ENCODE results near the gene ARHGAP15.

ARHGAP15 gene

DNA sequence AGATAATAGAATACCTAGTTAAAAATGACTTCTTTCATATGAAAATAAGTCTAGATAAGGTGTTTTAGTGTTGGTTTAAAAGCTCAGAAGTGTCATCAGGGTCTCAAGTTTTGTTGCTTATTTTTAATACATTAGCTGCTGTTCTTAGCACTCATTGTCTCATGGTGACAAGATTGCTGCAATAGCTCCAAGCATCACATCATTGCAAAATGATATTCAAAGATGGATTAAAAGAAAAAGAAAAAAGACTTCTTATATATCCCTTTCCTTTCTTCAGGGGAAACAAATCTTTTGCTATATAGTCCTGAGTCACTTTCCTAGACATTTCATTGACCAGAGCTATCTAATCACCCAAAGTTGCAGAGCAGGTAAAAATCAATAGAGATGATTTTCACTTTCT is 386.1 kb downstream of the ARHGAP15 start:
- TF ChIP-seq, protein P1, sequence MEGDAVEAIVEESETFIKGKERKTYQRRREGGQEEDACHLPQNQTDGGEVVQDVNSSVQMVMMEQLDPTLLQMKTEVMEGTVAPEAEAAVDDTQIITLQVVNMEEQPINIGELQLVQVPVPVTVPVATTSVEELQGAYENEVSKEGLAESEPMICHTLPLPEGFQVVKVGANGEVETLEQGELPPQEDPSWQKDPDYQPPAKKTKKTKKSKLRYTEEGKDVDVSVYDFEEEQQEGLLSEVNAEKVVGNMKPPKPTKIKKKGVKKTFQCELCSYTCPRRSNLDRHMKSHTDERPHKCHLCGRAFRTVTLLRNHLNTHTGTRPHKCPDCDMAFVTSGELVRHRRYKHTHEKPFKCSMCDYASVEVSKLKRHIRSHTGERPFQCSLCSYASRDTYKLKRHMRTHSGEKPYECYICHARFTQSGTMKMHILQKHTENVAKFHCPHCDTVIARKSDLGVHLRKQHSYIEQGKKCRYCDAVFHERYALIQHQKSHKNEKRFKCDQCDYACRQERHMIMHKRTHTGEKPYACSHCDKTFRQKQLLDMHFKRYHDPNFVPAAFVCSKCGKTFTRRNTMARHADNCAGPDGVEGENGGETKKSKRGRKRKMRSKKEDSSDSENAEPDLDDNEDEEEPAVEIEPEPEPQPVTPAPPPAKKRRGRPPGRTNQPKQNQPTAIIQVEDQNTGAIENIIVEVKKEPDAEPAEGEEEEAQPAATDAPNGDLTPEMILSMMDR (conservative IDR thresholded peaks at IDR 0.05; ENCODE audit: low read depth, low read length), result no peak
- no peak overlapping the region for H3K4me3 ChIP-seq (IDR thresholded peaks at IDR 0.05; ENCODE audit: insufficient read depth, low read depth, low read length)
- H4K20me1 ChIP-seq (ENCODE audit: insufficient read depth), result no peaks in the 10 kb centered on the region
- H3K4me1 ChIP-seq (ENCODE audit: low read depth, poor library complexity, severe bottlenecking), result no peaks in the 10 kb centered on the region
- H3K27ac ChIP-seq, result no peak overlapping the region
- no peak overlapping the region for H3K9ac ChIP-seq
- no peak overlapping the region for H3K4me2 ChIP-seq
- H3K27me3 ChIP-seq (ENCODE audit: insufficient read depth, low read depth), result no peaks in the 10 kb centered on the region
- H3K79me2 ChIP-seq (ENCODE audit: insufficient read depth, low read depth), result no peaks in the 10 kb centered on the region
- H2AFZ ChIP-seq (ENCODE audit: low read depth), result no peak overlapping the region
- H3K36me3 ChIP-seq (ENCODE audit: insufficient read depth), result no peaks in the 10 kb centered on the region

GRCh38 chr2:143519521-143519920 is 390.3 kb downstream of the ARHGAP15 start:
- Histone ChIP-seq H3K4me3 (IDR thresholded peaks at IDR 0.05; ENCODE audit: insufficient read depth, low read depth, low read length) (no peak overlapping the region), H3K27me3 (ENCODE audit: insufficient read depth, low read depth) (no peaks in the 10 kb centered on the region), H4K20me1 (ENCODE audit: insufficient read depth) (no peaks in the 10 kb centered on the region), H3K27ac (no peak overlapping the region), H3K4me1 (ENCODE audit: low read depth, poor library complexity, severe bottlenecking) (no peaks in the 10 kb centered on the region), H3K36me3 (ENCODE audit: insufficient read depth) (no peaks in the 10 kb centered on the region), H3K79me2 (ENCODE audit: insufficient read depth, low read depth) (no peaks in the 10 kb centered on the region), H2AFZ (ENCODE audit: low read depth) (no peak overlapping the region), H3K9ac (no peak overlapping the region), H3K4me2 (no peak overlapping the region)
- TF ChIP-seq, protein P1 (conservative IDR thresholded peaks at IDR 0.05; ENCODE audit: low read depth, low read length), result no peak

DNA sequence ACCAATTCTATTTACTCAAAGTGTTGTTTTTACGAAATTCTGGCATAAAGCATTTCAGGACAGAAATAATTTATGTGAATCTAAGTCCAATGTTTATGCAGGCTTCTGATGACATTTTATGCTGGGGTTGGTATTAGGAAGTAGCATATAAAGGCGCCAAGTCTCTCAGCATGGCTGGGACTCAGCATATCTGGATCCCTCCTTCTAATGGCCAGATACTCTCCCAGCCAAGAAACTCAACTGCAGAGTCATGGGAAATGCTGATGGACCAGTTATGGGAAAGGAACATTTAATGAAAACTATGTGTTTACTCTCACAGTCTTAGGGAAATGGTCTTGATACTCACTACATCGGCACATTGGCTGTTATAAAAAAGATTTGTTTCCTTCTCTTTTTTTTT is 392.2 kb downstream of the ARHGAP15 start:
- TF ChIP-seq, protein P1 (conservative IDR thresholded peaks at IDR 0.05; ENCODE audit: low read depth, low read length), result no peak
- no peaks in the 10 kb centered on the region for H3K36me3 ChIP-seq (ENCODE audit: insufficient read depth)
- H3K27me3 ChIP-seq (ENCODE audit: insufficient read depth, low read depth), result no peaks in the 10 kb centered on the region
- no peaks in the 10 kb centered on the region for H3K79me2 ChIP-seq (ENCODE audit: insufficient read depth, low read depth)
- H3K4me3 ChIP-seq (IDR thresholded peaks at IDR 0.05; ENCODE audit: insufficient read depth, low read depth, low read length), result no peak overlapping the region
- H3K9ac ChIP-seq, result no peak overlapping the region
- H2AFZ ChIP-seq (ENCODE audit: low read depth), result no peak overlapping the region
- no peaks in the 10 kb centered on the region for H3K4me1 ChIP-seq (ENCODE audit: low read depth, poor library complexity, severe bottlenecking)
- H3K4me2 ChIP-seq, result no peak overlapping the region
- no peak overlapping the region for H3K27ac ChIP-seq
- H4K20me1 ChIP-seq (ENCODE audit: insufficient read depth), result no peaks in the 10 kb centered on the region

DNA sequence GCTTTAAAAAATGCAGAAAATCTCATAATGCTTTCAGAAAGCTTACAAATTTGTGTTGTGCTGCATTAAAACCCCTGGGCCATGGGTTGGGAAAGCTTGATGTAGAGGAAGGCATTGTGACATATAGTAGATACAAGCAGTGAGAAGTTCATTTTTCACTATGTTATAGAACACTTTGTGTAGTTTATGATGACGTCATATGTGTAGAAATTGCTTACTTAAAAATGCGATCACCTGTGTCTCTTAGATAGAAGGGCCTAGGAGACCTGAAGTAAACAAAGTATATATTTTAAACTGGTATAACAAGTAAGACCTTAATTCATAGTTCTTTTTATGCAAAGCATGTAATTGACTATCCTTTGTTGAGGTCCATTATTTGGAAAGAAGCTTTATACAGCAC is 393.5 kb downstream of the ARHGAP15 start:
- H2AFZ ChIP-seq (ENCODE audit: low read depth), result no peak overlapping the region
- TF ChIP-seq, protein P1 (conservative IDR thresholded peaks at IDR 0.05; ENCODE audit: low read depth, low read length), result no peak
- no peak overlapping the region for H3K4me2 ChIP-seq
- no peaks in the 10 kb centered on the region for H3K36me3 ChIP-seq (ENCODE audit: insufficient read depth)
- H3K9ac ChIP-seq, result no peak overlapping the region
- H3K27ac ChIP-seq, result no peak overlapping the region
- no peaks in the 10 kb centered on the region for H4K20me1 ChIP-seq (ENCODE audit: insufficient read depth)
- no peaks in the 10 kb centered on the region for H3K27me3 ChIP-seq (ENCODE audit: insufficient read depth, low read depth)
- H3K4me3 ChIP-seq (IDR thresholded peaks at IDR 0.05; ENCODE audit: insufficient read depth, low read depth, low read length), result no peak overlapping the region
- no peaks in the 10 kb centered on the region for H3K4me1 ChIP-seq (ENCODE audit: low read depth, poor library complexity, severe bottlenecking)
- H3K79me2 ChIP-seq (ENCODE audit: insufficient read depth, low read depth), result no peaks in the 10 kb centered on the region

Measured in KMS-11 (cell line).